A673 (cell line): ENCODE measurements around the gene BIRC5. TPM values are rescaled to one million over a fixed set of nuclear protein-coding genes. Genes with fewer than 3 reads are reported as not detected.

ENCODE experiments used
- BruUV-seq: library from RNA; stranded (reverse); fragments of 400-500 nt; replicated peaks from 2 replicates; lab custom pipeline; 2021; lab: Mats Ljungman, UMichigan
- CTCF ChIA-PET: fragments of 300-600 bp; sonication (Branson Sonifier 250); formaldehyde crosslinking; loops from one replicate; lab custom pipeline; 2022; ENCODE audit warnings: antibody characterized with exemption; lab: Charles Lee
- POLR2A ChIA-PET: fragments of 300-600 bp; sonication (Branson Sonifier 250); formaldehyde crosslinking; loops from one replicate; lab custom pipeline; 2022; ENCODE audit warnings: antibody characterized with exemption; ENCODE audit not compliant: low non-redundant PET; lab: Charles Lee
- DNase-seq: peaks from one replicate; pipeline ENCODE4 v3.0.0-alpha.2; 2015; ENCODE audit warnings: low spot score
- H3K27ac ChIP-seq: fragments of 200-600 bp; sonication (generic); 2 replicates; pipeline ENCODE4 v1.5.1; 2016; ENCODE audit warnings: mixed run types, low read depth, mild to moderate bottlenecking, mixed read lengths, antibody characterized with exemption, low read length; ENCODE audit not compliant: poor library complexity, severe bottlenecking
- H3K27me3 ChIP-seq: fragments of 200-600 bp; sonication (generic); replicated peaks from 2 replicates; pipeline ENCODE4 v1.6.1; 2017; ENCODE audit warnings: mixed run types, low read depth, mild to moderate bottlenecking, mixed read lengths, antibody characterized with exemption, low read length; ENCODE audit not compliant: insufficient read depth, poor library complexity
- H3K36me3 ChIP-seq: fragments of 200-600 bp; sonication (generic); 2 replicates; pipeline ENCODE4 v1.6.1; 2016; ENCODE audit warnings: mixed run types, mild to moderate bottlenecking, mixed read lengths, antibody characterized with exemption, low read length; ENCODE audit not compliant: insufficient read depth, poor library complexity, severe bottlenecking
- H3K4me1 ChIP-seq: fragments of 200-600 bp; sonication (generic); 2 replicates; pipeline ENCODE4 v1.6.1; 2017; ENCODE audit warnings: mixed run types, mild to moderate bottlenecking, mixed read lengths, antibody characterized with exemption, low read length; ENCODE audit not compliant: insufficient read depth, poor library complexity, severe bottlenecking
- H3K4me3 ChIP-seq: fragments of 200-600 bp; sonication (generic); 2 replicates; pipeline ENCODE4 v1.5.1; 2016; ENCODE audit warnings: low read depth, mixed run types, mild to moderate bottlenecking, mixed read lengths, low read length; ENCODE audit not compliant: poor library complexity, severe bottlenecking
- H3K9me3 ChIP-seq: fragments of 200-600 bp; sonication (generic); 2 replicates; pipeline ENCODE4 v1.6.1; 2016; ENCODE audit warnings: mixed run types, low read depth, mild to moderate bottlenecking, mixed read lengths, antibody characterized with exemption, low read length; ENCODE audit not compliant: poor library complexity, severe bottlenecking
- EZH2 ChIP-seq: fragments of 200-600 bp; sonication (generic); IDR thresholded peaks from 2 replicates; pipeline ENCODE4 v1.6.1; 2017; ENCODE audit warnings: borderline replicate concordance, low read depth, mild to moderate bottlenecking, mixed read lengths, antibody characterized with exemption, low read length; ENCODE audit not compliant: poor library complexity, severe bottlenecking
- intact Hi-C: fragments of 100-400 bp; cut with micrococcal nuclease; formaldehyde crosslinking; loops from one replicate; pipeline ENCODE4 v1.10.0; 2022; ENCODE audit not compliant: unreplicated experiment
- total RNA-seq: library from RNA; stranded (reverse); gene quantifications from 2 replicates; pipeline ENCODE4 v1.2.3, GENCODE V29; 2021
- TF ChIP-seq, protein P1 (sequence below): fragments of 300-800, 200-600 bp; sonication (generic); conservative IDR thresholded peaks from 2 replicates; pipeline ENCODE4 v1.5.1; 2017; ENCODE audit warnings: low read depth, mild to moderate bottlenecking, antibody characterized with exemption, low read length, moderate library complexity, mixed read lengths

Gene BIRC5
- total RNA-seq, 1 experiment from 2014 or later: 158 TPM

DNA sequence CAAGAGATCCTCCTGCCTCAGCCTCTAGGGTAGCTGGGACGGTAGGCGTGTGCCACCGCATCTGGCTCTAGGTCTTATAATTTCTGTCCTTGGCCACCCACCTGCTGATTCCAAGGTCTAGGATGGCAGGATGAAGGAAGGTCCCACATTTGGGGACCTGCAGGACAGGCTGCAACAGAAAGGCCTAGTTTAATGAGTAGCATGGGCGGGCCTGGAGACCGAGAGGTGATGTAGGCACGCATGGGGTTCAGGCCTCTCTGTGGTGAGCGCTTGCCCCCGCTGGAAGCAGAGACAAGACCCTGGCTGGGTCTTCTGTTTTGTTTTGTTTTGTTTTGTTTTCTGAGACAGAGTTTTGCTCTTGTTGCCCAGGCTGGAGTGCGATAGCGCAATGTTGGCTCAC, 51.1 kb downstream of the BIRC5 start:
- H3K27me3 ChIP-seq: no peaks in the 10 kb centered on the region
- TF ChIP-seq, protein P1, sequence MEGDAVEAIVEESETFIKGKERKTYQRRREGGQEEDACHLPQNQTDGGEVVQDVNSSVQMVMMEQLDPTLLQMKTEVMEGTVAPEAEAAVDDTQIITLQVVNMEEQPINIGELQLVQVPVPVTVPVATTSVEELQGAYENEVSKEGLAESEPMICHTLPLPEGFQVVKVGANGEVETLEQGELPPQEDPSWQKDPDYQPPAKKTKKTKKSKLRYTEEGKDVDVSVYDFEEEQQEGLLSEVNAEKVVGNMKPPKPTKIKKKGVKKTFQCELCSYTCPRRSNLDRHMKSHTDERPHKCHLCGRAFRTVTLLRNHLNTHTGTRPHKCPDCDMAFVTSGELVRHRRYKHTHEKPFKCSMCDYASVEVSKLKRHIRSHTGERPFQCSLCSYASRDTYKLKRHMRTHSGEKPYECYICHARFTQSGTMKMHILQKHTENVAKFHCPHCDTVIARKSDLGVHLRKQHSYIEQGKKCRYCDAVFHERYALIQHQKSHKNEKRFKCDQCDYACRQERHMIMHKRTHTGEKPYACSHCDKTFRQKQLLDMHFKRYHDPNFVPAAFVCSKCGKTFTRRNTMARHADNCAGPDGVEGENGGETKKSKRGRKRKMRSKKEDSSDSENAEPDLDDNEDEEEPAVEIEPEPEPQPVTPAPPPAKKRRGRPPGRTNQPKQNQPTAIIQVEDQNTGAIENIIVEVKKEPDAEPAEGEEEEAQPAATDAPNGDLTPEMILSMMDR: no peak
- no peak for TF ChIP-seq EZH2
- ChIA-PET POLR2A (no interaction called here), CTCF (no interaction called here)
- intact Hi-C loops: no loop called here
- peaks cover 26% of the 10 kb centered on the region for H3K4me1 ChIP-seq
- no peak overlapping the region for H3K27ac ChIP-seq
- no peaks in the 10 kb centered on the region for H3K9me3 ChIP-seq
- no peak for DNase-seq
- H3K36me3 ChIP-seq: no peaks in the 10 kb centered on the region
- no TSS peak for BruUV-seq
- H3K4me3 ChIP-seq: no peak overlapping the region

DNA sequence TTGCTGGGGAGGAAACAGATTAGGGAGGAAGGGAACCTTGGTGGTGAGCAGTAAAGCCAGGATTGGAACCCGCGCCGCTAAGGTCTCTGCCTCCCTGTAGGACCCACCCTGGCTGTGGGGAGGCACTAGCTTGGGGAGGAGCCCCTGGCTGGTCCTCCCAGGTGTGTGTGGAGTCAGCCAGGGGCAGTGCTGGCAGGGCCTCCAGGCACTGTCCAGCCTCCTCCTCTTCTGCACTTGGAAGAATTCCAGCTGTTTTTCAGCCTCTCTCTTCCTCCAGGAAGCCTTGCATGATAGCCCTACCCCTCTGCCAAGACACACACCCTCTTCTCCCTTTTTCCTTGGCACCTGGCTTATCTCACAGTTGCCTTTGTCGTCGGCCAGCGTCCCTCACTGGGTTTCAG, 52.2 kb downstream of the BIRC5 start:
- Histone ChIP-seq H3K9me3 (no peaks in the 10 kb centered on the region), H3K36me3 (no peaks in the 10 kb centered on the region), H3K4me3 (no peak overlapping the region), H3K27ac (no peak overlapping the region), H3K4me1 (peaks cover 31% of the 10 kb centered on the region), H3K27me3 (no peaks in the 10 kb centered on the region)
- no peak for DNase-seq
- no TSS peak for BruUV-seq
- intact Hi-C loops: no loop called here
- CTCF ChIA-PET: no interaction called here
- TF ChIP-seq, protein P1: no peak
- no peak for TF ChIP-seq EZH2
- POLR2A ChIA-PET: no interaction called here

DNA sequence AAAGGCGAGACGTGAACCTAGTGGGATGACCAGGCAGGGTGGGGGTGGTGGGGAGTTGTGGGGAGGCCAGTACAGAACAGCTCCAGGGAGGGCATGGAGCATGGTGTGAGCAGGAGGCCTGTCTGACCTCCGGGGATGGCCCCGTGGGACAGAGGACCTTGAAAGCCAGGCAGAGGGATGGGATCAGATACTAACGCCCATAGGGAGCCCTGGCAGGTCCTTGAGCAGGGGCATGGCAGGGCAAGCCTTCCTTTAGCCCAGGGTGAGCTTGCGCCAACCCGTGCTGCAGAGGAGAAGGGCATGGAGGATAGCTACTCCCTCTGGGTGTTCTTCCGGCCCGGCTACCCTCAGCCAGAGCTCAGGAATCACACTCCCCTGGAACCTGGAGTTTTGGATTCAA, 52.7 kb downstream of the BIRC5 start:
- ChIA-PET POLR2A (no interaction called here), CTCF (no interaction called here)
- TF ChIP-seq, protein P1: no peak
- no peak for TF ChIP-seq EZH2
- H3K27me3 ChIP-seq: no peaks in the 10 kb centered on the region
- no peak overlapping the region for H3K27ac ChIP-seq
- BruUV-seq: no TSS peak
- H3K4me3 ChIP-seq: no peak overlapping the region
- no peak for DNase-seq
- no peaks in the 10 kb centered on the region for H3K36me3 ChIP-seq
- H3K4me1 ChIP-seq: peaks cover 31% of the 10 kb centered on the region
- H3K9me3 ChIP-seq: no peaks in the 10 kb centered on the region
- intact Hi-C loops: no loop called here
